Skin epidermis (tissue), 12 donors: ENCODE measurements around the gene MPPE1.

ENCODE experiments used
- H3K27ac ChIP-seq, 21 experiments: fragments of 200-600 bp; sonication (generic) in 11 of 21; one replicate each; pipeline ENCODE4 v1.5.0; 2020; ENCODE audit warnings: mild to moderate bottlenecking in 3 of 21, inconsistent platforms in 2 of 21, moderate library complexity in 2 of 21
- H3K4me3 ChIP-seq, 7 experiments: fragments of 200-600 bp; sonication (generic) in 2 of 7; one replicate each; pipeline ENCODE4 v1.5.0; 2020; ENCODE audit warnings: inconsistent platforms in 2 of 7, mild to moderate bottlenecking in 2 of 7, moderate library complexity in 1 of 7

MPPE1 gene

GRCh38 chr18:11888726-11889125, 19.4 kb downstream of the MPPE1 start:
- Histone ChIP-seq H3K27ac (no peak overlapping the region), H3K4me3 (no peak overlapping the region)

GRCh38 chr18:11887328-11888128, 20.6 kb downstream of the MPPE1 start:
- no peak overlapping the region for H3K27ac ChIP-seq
- no peak overlapping the region for H3K4me3 ChIP-seq

GRCh38 chr18:11886577-11887110, 21.5 kb downstream of the MPPE1 start:
- no peak overlapping the region for H3K4me3 ChIP-seq
- H3K27ac ChIP-seq, result no peak overlapping the region

GRCh38 chr18:11885278-11885947, 22.7 kb downstream of the MPPE1 start:
- peak overlapping the region in 1 of 21 experiments; percentile 46 for H3K27ac ChIP-seq

GRCh38 chr18:11884396-11885030, 23.6 kb downstream of the MPPE1 start:
- H3K4me3 ChIP-seq, result no peak overlapping the region
- H3K27ac ChIP-seq, result peak overlapping the region in 1 of 21 experiments; percentile 29

More at GRCh38 chr18:11885278-11885947, 22.7 kb downstream of the MPPE1 start:
- no peak overlapping the region for H3K4me3 ChIP-seq

GRCh38 chr18:11883153-11883552, 25.0 kb downstream of the MPPE1 start:
- Histone ChIP-seq H3K4me3 (no peak overlapping the region), H3K27ac (peak overlapping the region in 1 of 21 experiments; percentile 29)

- Histone ChIP-seq H3K27ac (no peak overlapping the region), H3K4me3 (no peak overlapping the region)
Measured at GRCh38 chr18:11882636-11883035, 25.5 kb downstream of the MPPE1 start.

- no peak overlapping the region for H3K4me3 ChIP-seq
- no peak overlapping the region for H3K27ac ChIP-seq
Measured at GRCh38 chr18:11880586-11881304, 27.4 kb downstream of the MPPE1 start.

GRCh38 chr18:11877497-11878135, 30.5 kb downstream of the MPPE1 start:
- H3K4me3 ChIP-seq, result no peak overlapping the region
- H3K27ac ChIP-seq, result no peak overlapping the region

GRCh38 chr18:11874676-11875075, 33.4 kb downstream of the MPPE1 start:
- Histone ChIP-seq H3K4me3 (no peak overlapping the region), H3K27ac (no peak overlapping the region)

- Histone ChIP-seq H3K27ac (peak overlapping the region in 1 of 21 experiments; percentile 28), H3K4me3 (no peak overlapping the region)
Measured at GRCh38 chr18:11873670-11874340, 34.3 kb downstream of the MPPE1 start.

- H3K4me3 ChIP-seq, result no peak overlapping the region
Measured at GRCh38 chr18:11872479-11873136, 35.5 kb downstream of the MPPE1 start.

GRCh38 chr18:11871501-11871900, 36.6 kb downstream of the MPPE1 start:
- Histone ChIP-seq H3K27ac (no peak overlapping the region), H3K4me3 (no peak overlapping the region)

More at GRCh38 chr18:11872479-11873136, 35.5 kb downstream of the MPPE1 start:
- no peak overlapping the region for H3K27ac ChIP-seq

- H3K27ac ChIP-seq, result no peak overlapping the region
- no peak overlapping the region for H3K4me3 ChIP-seq
Measured at GRCh38 chr18:11868230-11868629, 39.9 kb downstream of the MPPE1 start.

GRCh38 chr18:11866764-11867163, 41.4 kb downstream of the MPPE1 start:
- Histone ChIP-seq H3K27ac (no peak overlapping the region), H3K4me3 (no peak overlapping the region)

GRCh38 chr18:11866329-11866728, 41.8 kb downstream of the MPPE1 start:
- H3K27ac ChIP-seq, result no peak overlapping the region
- H3K4me3 ChIP-seq, result no peak overlapping the region

- Histone ChIP-seq H3K27ac (no peak overlapping the region), H3K4me3 (no peak overlapping the region)
Measured at GRCh38 chr18:11865071-11865470, 43.0 kb downstream of the MPPE1 start.

GRCh38 chr18:11864471-11864870, 43.6 kb downstream of the MPPE1 start:
- Histone ChIP-seq H3K4me3 (no peak overlapping the region), H3K27ac (no peak overlapping the region)
